Measurements from ENCODE around the gene SCAF1. TPM values are rescaled to one million over a fixed set of nuclear protein-coding genes. Genes with fewer than 3 reads are reported as not detected.

The SCAF1 gene
- total RNA-seq, 1 donor from 2014 or later = 67.9 TPM

- H3K27ac ChIP-seq = no peak overlapping the region
- ATAC-seq = no peak
- peaks cover 14% of the 10 kb centered on the region for H3K4me1 ChIP-seq
- DNase-seq = no peak
- intact Hi-C loops (cut with DNase I) = no loop called here
- no peak overlapping the region for H3K4me3 ChIP-seq
- no peaks in the 10 kb centered on the region for H3K36me3 ChIP-seq
- H3K9me3 ChIP-seq = no peaks in the 10 kb centered on the region
- TF ChIP-seq, protein P1, sequence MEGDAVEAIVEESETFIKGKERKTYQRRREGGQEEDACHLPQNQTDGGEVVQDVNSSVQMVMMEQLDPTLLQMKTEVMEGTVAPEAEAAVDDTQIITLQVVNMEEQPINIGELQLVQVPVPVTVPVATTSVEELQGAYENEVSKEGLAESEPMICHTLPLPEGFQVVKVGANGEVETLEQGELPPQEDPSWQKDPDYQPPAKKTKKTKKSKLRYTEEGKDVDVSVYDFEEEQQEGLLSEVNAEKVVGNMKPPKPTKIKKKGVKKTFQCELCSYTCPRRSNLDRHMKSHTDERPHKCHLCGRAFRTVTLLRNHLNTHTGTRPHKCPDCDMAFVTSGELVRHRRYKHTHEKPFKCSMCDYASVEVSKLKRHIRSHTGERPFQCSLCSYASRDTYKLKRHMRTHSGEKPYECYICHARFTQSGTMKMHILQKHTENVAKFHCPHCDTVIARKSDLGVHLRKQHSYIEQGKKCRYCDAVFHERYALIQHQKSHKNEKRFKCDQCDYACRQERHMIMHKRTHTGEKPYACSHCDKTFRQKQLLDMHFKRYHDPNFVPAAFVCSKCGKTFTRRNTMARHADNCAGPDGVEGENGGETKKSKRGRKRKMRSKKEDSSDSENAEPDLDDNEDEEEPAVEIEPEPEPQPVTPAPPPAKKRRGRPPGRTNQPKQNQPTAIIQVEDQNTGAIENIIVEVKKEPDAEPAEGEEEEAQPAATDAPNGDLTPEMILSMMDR (IDR thresholded peaks at IDR 0.05) = no peak
- no peaks in the 10 kb centered on the region for H3K27me3 ChIP-seq
Measured at GRCh38 chr19:49669516-49669915, 27.5 kb downstream of the SCAF1 start.

DNA sequence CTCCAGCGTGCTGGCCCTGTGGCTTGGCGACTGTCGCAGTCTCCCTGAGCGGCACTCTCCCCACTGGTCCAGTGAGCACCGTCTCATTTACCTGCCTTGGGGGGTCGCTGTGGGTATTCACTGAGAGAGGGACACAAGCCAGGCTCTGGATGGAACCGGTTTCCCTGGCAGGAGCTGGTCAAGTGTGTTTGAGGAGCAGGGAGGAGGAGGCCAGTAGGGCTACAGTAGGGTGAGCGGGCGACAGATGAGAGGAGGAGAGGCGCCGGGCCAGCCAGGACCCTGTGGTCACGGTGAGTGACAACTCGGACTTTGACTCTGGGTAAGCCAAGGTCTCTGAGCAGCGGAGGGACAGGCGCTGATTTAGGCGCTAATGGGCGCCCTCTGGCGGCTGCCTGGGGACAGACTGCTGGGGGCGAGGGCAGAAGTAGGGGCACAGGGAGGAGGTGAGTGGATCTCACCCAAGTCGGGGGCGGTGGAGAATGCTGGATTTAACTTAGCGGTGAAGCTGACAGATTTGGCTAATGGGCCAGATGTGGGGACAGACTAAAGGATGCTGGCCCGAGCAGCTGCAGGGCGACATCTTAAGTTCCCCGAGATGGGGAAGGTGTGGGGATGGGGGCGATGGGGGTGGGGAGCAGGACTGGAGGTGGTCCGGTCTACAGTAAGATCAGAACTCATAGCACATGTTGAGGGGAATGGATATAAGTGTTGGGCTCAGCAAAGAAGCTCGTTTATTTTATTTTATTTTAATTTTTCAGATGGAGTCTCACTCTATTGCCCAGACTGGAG is 30.3 kb downstream of the SCAF1 start:
- ATAC-seq = peak; percentile 42
- Histone ChIP-seq H3K27me3 (no peaks in the 10 kb centered on the region), H3K36me3 (no peaks in the 10 kb centered on the region), H3K4me1 (peaks cover 10% of the 10 kb centered on the region), H3K4me3 (no peak overlapping the region), H3K9me3 (no peaks in the 10 kb centered on the region), H3K27ac (peak overlapping the region; percentile 39)
- peak; percentile 88 for DNase-seq
- intact Hi-C loops (cut with DNase I) = no loop called here
- TF ChIP-seq, protein P1 (IDR thresholded peaks at IDR 0.05) = peak; percentile 89

DNA sequence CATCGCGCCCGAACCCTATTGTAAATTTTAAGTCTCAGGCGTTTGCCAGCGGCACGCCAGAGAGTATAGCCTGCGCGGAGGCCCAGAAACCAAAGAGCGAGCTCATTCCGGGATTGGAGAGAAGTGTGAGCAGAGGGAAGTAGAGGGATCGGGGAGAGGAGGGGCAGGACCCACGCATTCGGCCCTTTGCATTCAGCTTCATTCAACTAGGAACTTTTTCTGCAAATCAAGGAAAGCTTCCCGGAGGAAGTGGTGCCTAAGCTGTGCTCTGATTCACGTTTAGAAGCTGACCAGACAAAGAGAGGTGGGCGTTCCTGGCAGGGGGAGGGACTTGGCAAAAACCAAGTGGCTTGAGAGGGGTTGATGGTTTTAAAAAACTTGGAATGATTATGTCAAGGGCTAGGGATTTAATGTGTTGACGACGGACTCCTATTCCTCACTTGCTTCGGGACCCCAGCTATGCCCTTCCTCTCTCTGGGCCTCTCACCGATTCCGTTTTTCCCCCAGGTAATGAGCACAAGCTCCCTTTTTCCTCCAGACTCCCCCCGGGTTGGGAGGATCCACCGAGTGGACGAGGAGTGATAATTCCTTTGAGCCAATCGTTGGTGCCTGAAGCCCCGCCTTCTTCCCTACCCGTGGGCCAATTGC is 34.3 kb downstream of the SCAF1 start:
- ATAC-seq (peak; percentile 56), DNase-seq (peak; percentile 90)
- peak overlapping the region; percentile 44 for H3K4me3 ChIP-seq
- H3K27me3 ChIP-seq = no peaks in the 10 kb centered on the region
- TF ChIP-seq, protein P1 (IDR thresholded peaks at IDR 0.05) = no peak
- no peaks in the 10 kb centered on the region for H3K9me3 ChIP-seq
- peak overlapping the region; percentile 97 for H3K27ac ChIP-seq
- intact Hi-C loops (cut with DNase I) = no loop called here
- peaks cover 38% of the 10 kb centered on the region for H3K4me1 ChIP-seq
- peaks cover 3% of the 10 kb centered on the region for H3K36me3 ChIP-seq

DNA sequence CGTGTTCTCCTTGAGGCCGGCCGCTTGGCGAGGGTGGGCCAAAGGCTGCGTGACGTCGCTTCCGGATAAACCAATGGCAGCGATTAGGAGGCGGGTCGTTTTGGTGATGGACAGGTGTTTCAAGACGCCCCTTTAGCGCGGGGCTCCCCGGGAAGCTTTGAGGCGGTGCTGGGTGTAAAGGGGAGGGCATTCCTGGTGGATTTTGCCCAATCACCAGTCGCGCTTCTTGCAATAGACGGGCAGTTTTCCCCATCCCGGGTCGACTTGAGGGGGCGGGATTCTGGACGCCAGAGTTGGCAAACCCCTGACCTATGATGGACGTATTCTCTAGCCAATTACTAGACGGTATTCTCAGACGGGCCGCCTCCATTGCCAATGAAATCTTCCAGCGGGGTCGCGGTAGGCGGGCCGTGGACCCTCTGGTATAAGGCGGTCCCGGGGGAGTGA is 34.8 kb downstream of the SCAF1 start:
- Histone ChIP-seq H3K27ac (peak overlapping the region; percentile 97), H3K9me3 (no peaks in the 10 kb centered on the region), H3K27me3 (no peaks in the 10 kb centered on the region), H3K4me1 (peaks cover 38% of the 10 kb centered on the region), H3K4me3 (peak overlapping the region; percentile 99), H3K36me3 (peaks cover 8% of the 10 kb centered on the region)
- intact Hi-C loops (cut with DNase I) = no loop called here
- DNase-seq = peak; percentile 99
- TF ChIP-seq, protein P1 (IDR thresholded peaks at IDR 0.05) = no peak
- ATAC-seq = peak; percentile 88

- Histone ChIP-seq H3K4me3 (peak within 1 kb of the TSS; percentile 99), H3K4me1 (peaks cover 33% of the 10 kb centered on the region), H3K9me3 (no peaks in the 10 kb centered on the region), H3K27me3 (no peaks in the 10 kb centered on the region), H3K36me3 (peaks cover 14% of the 10 kb centered on the region), H3K27ac (peak within 1 kb of the TSS; percentile 97)
- intact Hi-C loops (cut with DNase I) = no loop called here
- peak; percentile 79 for DNase-seq
- ATAC-seq = peak; percentile 0
- TF ChIP-seq, protein P1 (IDR thresholded peaks at IDR 0.05) = no peak
Measured at GRCh38 chr19:49677231-49677900, 35.4 kb downstream of the SCAF1 start, which contains the start of gene PRMT1. Gene PRMT1, plus strand, starts transcription at chr19:49677271. Its CDS starts 10 bp downstream, at chr19:49677281.

Data from upper lobe of right lung (tissue), 1 donor.